HG03175 (cell line): ENCODE results near the gene TMCC2.
A peak's percentile ranks its signal among the peaks of the same experiment; 100 is the strongest.

Experiments
- ATAC-seq: cut with Tn5 transposase; IDR thresholded peaks from one replicate; pipeline ENCODE4 v1.9.1; 2021; ENCODE audit warnings: mild to moderate bottlenecking, moderate library complexity; ENCODE audit not compliant: unreplicated experiment

TMCC2 gene

DNA sequence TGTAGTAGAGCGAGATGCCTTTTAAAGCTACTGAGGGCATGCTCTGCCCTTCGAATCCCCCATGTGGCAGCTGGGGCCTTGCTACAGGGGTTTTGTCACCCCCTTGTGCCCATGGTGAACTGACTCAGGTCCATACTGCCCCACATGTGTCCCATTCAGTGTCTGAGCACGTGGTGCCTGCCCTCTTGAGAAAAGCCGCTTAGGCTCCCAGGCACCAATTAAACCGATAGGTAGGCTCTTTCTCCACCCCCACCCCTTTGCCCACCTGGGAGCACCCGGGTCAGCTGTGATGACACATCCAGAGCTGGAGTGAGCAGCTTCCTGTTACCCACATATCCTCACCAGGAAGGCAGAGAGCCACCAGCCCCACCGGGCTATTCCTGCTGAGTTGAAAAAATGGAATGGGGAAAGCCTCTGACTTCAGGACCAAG, 30.5 kb downstream of the TMCC2 start:
- no peak for ATAC-seq

DNA sequence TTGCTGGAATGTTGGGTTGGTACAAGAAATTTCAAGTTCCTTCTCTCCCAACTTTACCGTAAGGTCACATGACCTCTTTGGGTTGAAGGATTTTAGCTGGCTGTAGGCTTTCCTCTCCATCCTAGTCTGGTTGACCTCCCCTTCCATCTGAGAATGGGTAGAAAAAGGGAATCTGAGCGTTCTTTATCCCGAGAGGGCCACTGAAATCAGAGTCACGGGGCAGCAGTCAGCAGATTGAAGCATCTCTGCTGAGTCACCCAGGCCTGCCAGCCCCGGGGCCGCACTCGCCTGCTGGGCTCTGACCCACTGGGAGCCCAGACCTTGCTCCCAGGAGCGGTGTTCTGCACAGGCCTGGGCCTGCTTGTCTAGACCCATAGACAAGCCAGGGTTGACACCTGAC, 31.0 kb downstream of the TMCC2 start:
- ATAC-seq = no peak

DNA sequence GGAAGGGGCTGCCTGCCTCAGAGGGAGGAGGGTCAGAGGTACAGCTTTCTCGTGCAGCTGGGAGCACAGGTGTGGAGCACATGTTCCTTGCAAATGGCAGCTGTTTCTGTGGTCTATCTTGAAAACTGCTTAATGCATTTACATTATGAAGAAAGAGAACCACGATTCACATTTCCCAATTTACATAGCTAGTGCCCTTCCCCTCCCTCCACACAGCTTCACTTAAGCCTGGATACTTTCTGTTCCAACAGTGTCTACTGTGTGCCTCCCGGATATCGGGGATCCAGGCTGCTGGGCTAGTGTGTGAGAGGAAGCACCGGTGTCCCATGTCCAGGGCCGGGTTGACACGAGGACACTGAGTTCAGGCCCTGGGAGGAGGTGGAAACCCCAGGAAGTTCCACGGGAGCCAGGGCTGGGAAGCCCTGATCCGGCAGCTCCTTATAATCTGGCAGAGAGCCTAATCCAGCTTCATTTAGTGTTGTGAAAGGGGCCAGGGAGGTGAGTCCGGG, 31.6 kb downstream of the TMCC2 start:
- no peak for ATAC-seq

DNA sequence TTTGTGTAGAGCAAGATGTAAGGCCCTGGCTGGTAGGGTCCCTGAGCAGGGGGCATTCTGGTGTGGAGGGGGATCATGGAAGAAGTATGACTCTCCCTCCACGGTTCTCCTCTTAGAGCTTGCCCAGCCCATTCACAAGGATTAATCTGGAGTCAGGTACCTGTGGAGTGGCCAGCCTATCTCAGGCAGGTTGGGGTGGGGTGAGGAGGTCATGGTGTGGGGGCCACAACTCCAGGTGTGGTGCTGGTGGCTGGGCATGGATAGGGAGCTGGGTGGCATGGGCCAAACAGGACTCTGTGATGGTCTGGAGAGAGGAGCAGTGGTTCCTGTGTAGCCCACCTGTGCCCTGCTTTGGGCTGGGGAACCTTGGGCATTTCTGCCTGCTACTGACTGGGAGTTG, 32.3 kb downstream of the TMCC2 start:
- ATAC-seq = no peak

DNA sequence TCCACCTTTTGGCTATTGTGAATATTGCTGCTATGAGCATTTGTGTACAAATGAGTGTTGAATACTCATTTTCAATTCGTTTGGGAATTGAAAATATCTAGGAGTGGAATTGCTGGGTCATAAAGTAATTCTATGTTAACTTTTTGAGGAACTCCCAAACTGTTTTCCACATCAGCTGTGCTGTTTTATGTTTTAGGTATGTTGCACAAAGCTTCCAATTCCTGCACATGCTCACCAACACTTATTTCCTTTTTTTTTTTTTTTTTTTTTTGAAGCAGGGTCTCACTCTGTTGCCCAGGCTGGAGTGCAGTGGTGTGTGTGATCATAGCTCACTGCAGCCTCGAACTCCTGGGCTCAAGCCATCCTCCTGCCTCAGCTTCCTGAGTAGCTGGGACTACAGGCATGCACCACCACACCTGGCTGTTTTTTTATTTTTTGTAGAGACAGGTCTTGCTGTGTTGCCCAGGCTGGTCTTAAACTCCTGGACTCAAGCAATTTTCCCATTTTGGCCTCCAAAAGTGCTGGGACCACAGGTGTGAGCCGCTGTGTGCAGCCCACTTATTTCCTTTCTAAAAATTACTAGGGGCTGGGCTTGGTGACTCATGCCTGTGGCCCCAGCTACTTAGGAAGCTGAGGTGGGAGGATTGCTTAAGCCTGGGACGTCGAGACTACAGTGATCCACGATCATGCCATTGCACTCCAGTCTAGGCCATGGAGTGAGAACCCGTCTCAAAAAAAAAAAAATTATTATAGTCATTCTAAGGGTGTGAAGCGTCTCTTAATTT, 33.4 kb downstream of the TMCC2 start:
- no peak for ATAC-seq

DNA sequence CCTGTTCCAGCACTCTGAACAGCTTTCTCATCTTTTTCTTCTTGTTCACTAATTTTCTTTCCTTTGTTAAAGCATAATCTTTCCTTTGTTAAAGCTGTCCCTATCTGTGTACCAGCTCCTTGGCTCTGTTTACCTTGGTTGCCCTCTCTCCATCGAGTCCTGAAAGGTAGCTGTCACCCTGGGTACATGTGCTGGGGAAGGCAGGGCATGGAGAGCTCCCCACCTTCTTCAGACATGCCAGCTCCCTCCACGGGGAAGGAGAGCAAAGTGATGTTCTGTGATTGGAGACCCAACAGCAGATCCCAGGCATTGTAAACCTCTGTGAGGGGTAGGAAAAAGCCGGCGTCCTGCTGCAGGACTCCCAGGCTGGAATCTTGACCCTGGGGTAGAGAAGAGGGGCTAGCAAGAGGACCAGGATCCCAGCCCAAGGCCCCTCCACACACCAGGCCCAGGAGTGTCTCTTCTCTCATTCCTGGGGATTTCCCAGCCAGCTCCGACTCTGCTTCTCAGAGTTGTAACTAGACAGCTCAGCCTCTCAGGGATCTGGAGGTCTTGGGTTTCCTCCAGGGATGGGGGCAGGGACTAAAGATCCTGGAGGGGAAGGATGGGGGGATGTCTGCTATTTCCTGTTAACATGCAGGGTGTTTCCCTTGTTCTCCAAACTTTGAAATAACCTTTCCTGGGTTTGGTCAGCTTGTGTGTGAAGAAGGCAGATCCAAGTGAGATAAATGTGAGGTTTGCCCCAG, 34.4 kb downstream of the TMCC2 start:
- ATAC-seq = no peak

DNA sequence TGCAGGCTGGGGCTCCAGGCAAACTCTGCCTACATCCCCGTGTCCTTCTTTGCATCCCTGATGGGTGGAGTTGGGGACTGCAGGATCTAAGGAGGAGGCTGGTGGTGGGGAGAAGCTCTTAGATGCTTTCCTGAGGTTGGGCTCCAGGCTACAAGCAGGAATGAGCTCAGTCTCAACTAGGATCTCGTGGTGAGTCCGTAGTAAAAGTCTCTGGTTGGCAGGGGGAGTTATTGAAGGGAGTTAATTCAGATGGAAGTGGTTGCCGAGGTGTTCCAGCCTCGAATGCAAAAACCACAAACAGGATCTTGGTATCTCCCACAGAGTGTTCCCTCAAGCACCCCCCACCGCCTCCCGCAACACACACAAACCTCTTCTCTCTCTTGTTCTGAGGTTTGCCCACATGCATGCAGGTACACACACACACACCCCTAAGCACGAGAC, 35.0 kb downstream of the TMCC2 start:
- ATAC-seq = no peak

DNA sequence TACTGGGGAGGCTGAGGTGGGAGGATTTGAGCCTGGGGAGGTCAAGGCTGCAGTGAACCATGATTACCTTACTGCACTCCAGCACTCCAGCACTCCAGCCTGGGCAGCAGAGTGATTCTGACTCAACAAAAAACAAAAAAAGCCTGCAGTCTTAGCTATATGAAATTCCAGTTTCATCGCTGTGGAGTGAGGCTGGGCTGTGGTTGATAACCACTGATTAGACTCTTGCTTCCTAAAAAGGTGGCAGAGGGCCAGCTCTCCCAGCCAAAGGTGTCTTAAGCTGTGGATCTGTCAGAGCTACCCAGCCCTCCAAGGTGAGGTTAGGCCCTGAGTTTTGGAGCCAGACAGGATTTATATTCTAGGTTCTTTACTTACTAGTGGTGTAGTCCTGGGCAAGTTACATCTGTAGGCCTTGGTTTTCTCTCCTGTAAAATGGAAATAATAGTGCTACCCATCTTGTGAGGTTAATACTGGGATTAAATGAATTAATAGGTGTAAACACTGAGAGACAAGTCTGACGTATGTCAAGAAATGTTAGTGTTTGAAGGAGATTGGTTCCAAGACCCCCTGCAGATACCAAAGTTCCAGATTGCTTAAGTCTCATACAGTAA, 35.9 kb downstream of the TMCC2 start:
- no peak for ATAC-seq

DNA sequence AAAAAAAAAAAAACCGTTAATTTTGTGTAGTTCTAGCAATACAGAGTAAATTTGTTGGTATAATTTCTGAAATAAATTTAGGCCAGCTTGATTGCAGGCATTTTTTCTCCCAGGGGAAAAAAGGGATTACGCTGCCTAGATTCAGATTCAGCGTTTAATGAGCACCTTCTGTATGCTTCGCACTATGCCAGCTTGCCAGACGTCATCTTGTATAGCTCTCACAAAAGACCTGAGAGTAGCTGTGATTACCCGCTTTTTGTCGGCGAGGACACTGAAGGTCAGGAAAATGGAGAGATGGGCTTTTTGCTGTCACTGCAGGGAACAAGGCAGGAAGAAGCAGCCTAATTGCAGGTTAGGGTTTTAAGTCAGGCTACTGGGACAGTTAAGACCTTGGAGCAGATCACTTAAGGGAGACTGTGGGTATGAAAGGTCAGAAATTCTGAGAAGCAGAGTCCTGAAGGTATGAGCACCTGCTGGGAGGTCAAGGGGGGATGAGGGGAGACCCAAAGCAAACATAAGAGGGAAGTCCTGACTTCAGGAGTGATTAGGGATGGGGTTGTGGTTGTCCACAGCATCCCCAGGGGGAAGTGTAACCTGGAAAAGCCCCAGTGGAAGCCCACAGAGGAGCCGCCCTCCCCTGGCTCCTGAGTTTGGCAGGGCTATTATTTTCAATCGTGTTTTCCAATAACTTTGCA, 39.0 kb downstream of the TMCC2 start:
- no peak for ATAC-seq

DNA sequence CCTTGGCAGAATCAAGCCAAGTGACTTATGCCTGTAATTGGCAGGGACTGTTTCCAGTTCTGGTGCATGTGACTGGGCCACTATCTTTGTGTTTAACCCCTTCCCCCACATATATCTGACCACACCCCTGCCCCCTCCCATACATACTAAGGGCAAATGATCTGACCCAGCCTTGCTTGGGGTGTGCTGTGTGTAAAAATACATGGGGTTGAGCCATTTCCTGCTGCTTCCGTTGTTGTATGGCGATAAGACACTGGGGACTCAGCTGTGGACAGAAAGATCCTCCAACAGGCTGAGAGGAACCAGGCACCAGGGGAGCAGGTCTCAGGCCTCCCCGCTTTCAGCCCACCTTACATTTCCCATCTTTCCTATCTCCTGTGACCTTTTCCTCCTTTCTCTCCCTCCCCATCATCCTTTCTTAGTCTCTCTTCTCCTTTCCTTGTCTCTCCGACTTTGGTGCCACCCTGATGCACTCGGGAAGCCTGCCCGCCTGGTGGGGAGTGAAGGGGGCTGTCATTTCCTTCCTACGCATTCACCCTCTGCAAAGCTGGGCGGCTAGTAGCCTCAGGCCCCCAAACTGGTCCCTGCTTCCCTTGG, 39.7 kb downstream of the TMCC2 start:
- no peak for ATAC-seq

DNA sequence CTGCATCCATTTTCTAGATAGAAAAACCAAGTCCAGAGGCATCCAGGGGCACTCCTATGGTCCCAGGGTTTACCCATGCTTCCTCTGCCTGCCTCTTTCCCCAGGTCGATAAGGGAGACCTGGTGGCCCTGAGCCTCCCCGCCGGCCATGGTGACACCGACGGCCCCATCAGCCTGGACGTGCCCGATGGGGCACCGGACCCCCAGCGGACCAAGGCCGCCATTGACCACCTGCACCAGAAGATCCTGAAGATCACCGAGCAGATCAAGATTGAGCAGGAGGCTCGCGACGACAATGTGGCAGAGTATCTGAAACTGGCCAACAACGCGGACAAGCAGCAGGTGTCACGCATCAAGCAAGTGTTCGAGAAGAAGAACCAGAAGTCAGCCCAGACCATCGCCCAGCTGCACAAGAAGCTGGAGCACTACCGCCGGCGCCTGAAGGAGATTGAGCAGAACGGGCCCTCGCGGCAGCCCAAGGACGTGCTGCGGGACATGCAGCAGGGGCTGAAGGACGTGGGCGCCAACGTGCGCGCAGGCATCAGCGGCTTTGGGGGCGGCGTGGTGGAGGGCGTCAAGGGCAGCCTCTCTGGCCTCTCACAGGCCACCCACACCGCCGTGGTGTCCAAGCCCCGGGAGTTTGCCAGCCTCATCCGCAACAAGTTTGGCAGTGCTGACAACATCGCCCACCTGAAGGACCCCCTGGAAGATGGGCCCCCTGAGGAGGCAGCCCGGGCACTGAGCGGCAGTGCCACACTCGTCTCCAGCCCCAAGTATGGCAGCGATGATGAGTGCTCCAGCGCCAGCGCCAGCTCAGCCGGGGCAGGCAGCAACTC, 41.3 kb downstream of the TMCC2 start:
- ATAC-seq = no peak

DNA sequence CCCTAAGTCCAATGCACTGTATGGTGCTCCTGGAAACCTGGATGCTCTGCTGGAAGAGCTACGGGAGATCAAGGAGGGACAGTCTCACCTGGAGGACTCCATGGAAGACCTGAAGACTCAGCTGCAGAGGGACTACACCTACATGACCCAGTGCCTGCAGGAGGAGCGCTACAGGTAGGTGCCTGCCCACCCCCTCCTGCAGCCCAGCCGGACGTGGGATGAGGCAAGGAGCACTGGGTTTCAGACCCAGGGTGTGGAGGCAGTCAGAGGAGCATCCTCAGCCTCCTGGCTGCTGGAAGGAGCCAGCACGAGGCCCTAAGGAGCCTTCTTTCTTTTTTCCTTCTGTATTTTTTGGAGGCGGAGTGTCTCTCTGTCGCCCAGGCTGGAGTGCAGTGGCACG, 42.0 kb downstream of the TMCC2 start:
- no peak for ATAC-seq

DNA sequence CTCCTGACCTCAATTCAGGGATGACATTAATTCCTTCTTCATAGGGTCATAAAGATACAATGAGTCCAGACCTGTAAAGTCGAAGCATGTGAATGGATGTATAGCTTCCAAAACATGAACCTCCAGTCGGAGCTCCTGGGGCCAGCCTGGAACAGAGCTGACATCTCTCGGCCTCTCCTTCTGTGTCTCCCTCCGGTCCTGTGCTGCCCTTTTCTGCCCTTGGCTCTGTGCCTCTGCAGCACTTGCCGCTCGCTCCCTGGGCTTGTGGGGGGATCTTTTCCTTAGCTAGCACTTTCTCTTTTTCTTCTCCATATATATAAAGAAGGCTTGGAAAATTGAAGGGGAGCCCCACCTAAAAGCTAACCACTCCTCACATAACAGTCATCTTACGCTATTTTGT, 42.5 kb downstream of the TMCC2 start:
- ATAC-seq = no peak

DNA sequence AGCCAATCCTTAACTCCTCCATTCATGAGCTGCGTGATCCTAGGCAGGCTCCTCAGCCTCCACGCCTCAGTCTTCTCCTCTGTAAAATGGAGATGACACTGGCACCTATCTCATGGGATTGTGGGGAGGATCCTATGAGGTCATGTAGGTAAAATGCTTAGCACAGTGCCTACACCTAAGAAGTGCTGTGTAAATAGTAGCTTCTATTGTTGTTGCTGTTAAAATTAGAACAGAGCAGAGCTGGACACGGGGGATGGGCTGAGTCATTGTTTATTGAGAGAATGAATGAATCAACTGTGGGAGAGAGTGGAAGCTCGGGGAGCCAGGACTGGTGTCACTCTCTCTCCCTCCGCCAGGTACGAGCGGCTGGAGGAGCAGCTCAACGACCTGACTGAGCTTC, 43.0 kb downstream of the TMCC2 start:
- no peak for ATAC-seq

DNA sequence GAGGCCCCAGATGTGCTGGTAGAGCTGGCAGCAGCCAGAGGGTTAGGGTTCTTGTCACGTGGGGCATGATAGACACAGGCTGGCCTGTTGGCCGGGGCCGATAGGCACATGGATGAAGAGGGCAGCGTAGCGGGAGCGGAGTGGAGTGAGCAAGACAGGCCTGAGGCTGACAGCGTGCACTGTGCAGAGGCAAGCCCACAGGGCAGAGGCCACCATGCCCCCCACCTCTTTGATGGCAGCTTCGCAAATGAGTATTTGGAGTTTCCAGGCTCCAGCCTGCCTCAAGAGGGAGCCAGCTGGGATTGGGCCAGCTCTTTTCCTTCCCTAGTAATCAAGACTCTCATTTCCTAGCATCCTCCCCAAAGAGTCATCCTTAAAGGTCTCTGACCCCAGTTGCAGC, 43.5 kb downstream of the TMCC2 start:
- no peak for ATAC-seq

DNA sequence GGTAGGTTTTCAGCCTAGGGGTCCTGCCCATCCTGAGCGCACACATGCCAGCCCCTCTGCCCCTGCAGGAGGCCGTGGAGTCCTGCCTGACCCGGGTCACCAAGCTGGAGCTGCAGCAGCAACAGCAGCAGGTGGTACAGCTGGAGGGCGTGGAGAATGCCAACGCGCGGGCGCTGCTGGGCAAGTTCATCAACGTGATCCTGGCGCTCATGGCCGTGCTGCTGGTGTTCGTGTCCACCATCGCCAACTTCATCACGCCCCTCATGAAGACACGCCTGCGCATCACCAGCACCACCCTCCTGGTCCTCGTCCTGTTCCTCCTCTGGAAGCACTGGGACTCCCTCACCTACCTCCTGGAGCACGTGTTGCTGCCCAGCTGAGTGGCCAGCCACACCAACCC, 44.0 kb downstream of the TMCC2 start:
- no peak for ATAC-seq

DNA sequence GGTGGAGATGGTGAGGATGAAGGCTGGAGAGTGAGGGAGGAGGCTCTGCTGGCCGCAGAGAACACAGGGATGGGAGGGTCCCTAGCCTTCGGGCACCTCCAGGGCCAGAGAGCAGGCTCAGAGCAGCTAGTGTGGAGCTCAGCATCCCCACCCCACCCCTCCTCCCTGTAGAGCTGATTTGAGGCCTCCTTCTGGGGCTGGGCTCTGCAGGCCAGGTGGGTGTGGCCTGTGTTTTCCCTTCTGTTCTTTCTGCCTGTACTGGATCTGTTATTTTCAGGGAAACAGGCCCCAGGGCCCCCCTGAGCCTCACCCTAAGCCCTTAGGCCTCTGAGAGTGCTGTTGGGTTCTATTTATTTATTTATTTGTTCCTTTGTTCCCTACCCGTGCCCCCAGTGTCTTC, 44.8 kb downstream of the TMCC2 start:
- ATAC-seq = no peak

DNA sequence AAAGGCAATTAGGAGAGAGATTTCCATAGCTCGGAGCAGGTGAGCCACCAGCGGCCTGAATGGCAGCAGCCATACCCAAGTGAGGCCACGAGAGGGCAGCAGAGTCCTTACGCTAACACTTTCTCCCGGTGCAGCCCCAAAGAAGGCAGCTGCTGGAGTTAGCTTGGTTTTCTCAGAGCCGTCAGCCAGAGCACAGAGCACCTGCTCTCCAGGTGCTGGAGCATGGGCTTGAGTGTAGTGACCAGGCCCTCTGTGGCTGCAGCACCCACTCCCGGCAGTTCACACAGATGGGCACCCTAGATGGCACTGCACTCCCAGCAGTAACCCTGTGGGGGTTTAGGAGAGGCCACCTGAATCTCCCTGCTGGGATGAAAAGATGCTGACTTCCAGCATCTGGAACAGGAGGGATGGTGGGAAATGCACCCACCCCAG, 45.8 kb downstream of the TMCC2 start:
- ATAC-seq = peak; percentile 76

DNA sequence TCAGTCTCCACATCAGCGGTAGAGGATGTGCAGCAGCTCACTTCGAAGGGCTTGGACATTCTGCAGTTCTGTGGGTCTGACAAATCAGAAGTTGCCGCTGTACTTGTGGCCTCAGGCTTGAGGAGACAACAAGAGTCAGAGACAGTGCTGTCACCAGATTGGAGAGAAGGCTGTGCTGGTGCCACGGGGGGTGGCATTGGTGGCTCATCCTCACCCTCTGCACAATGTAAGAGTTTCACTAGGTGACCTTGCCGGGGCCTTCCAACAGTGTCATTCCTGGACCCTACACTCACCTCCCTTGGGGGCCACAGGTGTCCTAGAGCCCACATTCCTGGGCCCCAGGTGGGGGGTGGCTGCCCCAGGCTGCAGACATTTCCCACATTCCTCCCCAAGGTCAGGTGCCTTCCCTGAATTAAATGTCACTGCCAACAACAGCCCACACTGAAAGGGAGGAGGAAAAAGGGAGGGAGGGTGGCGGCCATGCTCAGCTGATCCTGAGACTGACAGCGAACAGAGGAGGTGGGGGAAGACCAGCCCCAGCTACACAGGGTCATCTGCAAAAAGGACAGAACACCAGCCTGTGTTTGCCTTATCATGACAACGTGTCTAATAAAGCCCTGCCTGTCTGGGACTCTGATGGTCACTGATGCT, 46.4 kb downstream of the TMCC2 start:
- no peak for ATAC-seq
